HG02943 (cell line): ENCODE data around the gene GBA2.

ENCODE experiments used
- ATAC-seq: cut with Tn5 transposase; IDR thresholded peaks from one replicate; pipeline ENCODE4 v1.9.1; 2021; ENCODE audit warnings: mild to moderate bottlenecking, low read depth, moderate library complexity; ENCODE audit not compliant: unreplicated experiment

The GBA2 gene

DNA sequence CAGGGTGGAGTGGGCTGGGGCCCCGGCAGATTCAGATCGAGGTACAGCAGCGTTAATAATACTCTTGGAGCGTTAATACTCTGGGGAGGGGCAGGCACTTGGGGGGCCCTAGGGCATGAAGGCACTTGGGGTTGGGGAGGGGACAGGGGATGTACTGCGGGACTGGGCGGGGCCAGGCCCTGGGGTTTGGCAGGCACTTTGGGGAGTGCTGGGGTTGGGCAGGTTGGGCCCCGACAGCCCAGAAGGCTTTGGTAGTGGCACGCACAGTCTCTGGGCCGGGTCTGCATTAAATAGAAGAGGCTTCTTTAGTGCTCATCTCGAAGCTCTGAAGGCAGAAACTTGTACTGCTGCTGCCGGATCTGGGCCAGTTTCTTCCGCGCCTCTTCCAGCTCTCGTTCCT lies 51.5 kb downstream of the GBA2 start:
- ATAC-seq, result no peak

DNA sequence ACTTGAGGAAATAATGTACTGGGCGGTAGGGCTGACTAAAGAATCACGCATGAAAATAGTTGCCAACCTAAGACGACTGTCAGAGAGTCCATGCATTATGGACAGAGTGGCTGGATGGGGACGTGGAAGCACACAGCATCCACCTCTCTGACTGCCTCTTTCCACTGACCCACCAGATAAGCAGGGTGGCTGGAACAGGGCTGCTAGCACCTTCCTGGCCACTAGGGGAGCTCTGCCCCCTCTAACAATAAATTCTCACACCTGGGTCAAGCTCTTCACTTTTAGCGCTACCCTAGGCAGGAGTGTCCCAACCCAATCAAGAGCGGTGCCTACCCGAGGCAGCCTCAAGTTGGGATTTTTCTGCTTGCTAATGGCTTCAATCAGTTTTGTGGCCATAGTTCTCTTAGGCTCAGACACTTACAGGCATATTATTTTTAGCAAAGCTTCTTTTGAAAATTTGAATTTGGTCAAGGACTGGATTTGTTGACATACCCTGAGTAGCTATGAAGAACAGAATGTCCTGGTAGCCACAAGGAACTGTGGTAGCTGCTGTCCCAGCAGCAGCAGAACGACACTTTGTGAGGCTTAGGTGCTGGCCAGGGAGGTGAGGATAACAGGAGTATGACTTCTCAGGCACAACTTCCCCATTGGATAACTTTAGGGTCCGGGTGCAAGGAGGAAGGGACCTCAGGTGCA lies 52.4 kb downstream of the GBA2 start:
- no peak for ATAC-seq

DNA sequence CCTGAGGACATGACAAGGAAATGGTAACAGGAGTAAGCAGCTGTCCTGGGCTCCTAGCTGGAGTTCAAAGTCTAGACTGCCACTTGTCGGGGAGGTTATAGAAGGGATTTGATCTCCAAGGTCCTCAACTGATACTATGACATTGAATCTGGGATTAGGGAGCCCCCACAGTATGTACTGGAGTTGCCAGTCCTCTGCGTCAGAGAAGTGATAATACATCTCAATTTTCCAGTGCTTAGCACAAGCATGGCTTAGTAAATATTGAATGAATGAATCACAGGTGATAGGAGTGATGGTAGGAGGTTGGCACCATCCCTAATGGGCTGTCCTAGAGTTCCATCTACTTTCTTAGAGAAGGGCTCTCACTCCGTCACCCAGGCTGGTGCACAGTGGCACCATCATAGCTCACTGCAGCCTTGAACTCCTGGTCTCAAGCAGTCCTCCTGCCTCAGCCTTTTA lies 53.1 kb downstream of the GBA2 start:
- ATAC-seq, result no peak

DNA sequence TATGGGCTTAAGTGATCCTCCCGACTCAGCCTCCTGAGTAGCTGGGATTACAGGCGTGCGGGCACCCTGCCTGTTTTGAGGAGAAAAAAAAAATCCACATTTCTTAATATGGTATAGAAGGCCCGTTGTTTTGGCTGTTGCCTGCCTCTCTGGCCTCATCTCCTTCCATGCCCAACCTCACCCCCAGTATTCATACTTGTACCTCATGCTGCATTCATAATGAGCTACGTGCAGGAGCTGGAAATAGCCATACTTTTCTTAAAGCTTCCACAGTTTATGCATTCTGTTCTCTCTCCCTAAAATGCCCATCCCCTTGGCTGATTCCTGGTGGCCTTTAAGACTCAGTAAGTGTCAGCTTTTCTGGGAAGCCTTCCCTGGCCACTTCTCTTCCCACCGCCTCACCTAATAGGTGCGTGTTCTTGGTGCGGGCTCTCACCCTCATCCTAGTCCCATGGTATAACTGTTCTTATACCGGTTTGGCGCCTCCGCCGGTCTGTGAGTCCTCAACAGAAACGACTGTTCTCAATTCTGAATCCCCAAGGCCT lies 57.2 kb downstream of the GBA2 start:
- no peak for ATAC-seq

DNA sequence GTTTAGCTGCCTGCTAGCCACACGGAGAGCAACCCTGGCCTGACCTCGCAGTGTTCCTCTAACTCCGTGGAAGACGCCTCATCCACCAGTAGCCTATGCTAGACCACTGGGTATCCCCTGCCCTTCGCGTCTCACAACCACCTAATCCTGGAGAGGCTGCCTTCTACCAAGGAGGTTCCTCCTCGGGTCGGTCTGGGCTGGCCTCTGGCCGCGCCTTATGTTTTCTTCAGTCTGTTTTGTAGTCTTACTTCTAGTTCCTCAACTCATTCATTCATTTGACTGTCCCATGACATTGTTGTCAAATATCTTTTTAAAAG lies 57.7 kb downstream of the GBA2 start:
- ATAC-seq, result no peak

DNA sequence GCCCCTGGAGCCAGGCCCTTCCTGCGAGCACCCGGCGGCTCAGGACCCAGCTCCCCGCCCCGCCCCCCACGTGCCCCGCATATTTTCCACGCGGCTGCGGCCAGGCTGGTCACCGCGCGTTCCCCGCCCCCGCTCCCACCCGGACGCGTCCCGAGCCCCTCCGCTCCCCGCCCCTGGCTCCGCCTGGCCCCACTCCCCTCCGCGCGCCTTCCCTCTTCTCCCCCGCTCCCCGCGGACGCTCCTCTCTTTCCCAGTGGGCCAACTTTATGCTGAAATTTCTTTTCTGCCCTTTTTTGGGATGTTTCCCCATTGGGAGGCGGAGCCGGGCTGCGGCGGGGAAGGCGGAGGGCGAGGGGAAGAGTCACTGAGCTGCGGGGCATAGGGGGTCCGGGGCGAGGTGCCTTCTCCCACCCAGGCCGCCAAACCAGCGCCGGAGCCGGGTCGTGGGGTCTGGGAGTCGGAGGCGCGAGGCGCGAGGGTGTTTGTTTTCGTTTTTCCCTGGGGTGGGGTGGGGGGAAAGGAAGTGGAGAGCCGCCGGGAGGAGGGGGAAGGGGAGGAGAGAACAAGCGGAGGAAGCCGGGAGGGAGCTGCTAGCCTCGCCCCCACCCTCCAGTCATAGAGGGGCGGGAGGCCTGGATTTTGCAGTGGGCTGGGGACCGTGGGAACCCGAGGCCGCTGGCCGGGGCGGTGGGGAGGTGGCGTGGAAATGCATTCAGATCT lies 58.3 kb downstream of the GBA2 start:
- no peak for ATAC-seq

DNA sequence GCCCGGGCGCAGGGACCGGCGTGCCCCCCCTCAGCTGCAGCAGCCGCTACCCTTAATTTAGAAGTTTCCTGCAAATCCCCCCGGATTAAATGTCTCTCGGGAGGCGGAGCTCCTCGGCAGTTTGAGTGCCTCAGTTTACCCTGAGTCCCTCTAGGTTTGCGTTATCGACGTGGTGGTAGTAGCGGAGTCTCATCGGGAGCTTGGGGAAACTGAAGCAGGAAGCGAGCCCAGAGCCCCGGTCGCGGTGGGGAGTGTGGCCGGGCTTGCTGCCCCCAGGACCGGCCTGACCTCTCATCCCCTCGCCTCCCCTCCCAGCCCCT lies 58.8 kb downstream of the GBA2 start:
- ATAC-seq, result no peak

DNA sequence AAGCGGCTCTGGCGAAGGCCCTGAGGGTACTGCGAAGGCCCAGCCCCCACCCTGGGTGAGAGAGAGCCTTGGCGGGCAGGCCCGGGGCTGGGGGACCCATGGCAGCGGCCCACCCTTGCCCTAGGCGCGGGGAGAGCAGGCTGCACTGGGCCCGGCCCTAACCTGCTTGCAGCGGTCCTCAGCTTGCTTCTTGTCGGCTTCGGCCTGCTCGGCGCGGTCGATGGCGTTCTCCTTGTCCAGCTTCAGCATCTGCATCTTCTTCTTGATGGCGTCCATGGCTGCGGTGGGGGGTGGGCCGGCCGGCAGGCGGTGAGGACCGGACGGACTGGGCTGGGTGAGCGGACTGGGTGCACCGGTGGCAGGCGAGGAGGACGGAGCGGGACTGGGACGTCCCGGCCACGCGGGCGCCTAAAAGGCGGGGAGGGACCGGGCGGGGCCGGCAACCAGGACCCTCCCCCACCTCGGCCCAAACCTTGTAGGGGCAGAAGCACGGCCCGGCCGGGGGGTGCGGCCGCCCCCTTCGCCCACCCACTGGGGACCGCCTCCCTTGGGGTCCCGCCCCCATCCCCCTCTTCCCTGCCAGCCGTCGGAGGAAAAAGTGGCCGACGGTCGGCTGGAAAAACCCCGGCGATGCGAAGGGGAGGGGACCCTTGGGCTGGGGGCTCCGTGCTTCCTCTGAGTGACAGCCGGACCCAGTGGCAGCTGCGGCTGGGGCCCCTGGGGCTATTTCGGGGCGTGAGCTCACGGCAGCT lies 59.3 kb downstream of the GBA2 start, which contains the start of gene TPM2:
Gene TPM2, minus strand, starts transcription at position 384 of the 752 bp plus-strand sequence. Its CDS starts 108 bp downstream, at position 276.
- ATAC-seq, result no peak

DNA sequence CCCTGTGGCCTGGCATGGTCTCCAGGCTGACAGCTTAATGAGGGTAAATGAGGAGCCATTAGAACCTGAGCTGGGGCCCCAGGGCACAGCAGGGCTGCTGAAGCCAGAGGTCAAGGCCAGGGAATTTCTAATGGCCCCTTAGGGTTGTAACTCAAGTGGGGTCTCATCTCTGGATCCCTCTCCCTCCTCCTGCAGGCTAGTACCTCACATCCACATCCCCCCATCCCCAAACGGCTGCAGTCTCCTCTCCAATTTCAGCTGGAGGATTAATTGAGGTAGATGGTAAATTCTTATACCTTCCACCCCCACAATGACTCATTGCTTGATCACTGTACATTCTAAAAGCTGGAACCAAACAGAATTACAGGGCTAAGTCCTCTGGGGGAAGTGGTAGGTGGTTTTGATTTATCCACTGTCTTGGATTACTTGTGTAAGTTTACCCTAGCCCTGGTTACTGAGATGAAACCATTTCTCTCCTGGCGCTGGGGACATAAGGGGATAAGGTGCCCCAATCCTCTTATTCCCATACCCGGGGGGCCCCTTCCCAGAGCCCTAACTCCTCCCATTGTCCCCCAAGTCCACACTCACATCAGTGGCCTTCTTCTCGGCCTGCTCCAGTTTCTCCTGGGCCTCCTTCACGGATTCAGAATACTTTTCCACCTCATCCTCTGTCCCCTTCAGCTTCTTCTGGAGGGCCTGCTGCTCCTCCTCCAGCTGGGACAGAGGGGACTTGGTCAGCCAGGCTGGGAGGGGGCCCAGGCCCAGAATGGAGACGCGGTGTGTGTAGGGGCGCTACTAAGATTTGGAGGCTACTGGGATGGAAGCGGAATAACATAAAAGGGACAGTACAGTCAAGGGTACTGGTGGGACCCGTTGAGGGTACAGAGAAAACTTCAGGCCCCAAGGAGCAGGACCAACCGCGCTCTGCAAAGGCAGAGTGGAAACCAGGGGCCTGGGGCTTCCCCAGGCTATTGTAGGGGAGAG lies 60.2 kb downstream of the GBA2 start:
- no peak for ATAC-seq

DNA sequence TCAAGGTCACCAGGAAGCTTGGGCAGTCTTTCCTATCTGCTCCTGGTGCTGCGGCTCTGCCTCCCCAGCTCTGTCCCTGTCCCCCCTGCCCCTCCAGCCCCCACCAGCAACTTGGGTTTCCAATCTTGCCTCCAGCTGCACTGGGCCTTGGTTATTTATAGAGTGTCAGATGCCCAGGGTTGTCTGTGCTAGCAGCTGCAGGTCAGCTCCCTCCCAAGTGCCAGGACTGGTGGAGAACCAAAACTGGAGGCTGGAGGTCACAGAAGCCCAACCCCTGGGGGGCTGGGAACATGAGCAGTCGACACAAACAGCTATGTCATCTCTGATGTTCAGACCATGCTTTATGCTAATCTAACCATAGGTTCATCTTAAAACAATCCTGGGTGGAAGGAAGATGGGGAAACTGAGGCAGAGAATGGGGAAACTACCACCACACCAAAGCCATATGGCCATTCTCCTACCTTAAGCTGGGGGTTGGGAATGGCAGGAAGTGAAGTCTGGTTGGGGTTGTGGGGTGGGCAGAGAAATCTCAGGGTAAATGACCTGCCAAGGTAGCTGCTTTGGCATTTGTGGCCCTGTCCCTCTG lies 61.0 kb downstream of the GBA2 start:
- no peak for ATAC-seq

DNA sequence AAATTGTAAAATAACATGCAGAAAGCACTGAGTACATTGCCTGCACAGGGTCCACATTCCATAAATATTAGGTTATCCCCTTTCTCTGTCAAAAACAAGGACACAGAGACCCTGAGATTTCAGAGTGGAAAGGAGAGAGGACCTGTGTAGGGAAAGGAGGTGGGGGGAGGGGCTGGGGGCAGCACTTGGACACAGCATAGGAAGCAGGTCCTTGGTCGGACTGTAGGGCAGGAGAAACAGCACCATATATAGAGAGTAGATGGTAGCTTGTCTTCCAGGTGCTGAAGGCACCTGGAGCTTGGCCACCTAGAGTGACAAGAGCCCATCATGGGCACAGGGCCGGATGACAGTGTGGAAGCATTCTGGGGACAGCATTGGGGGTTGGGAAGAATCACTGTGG lies 61.7 kb downstream of the GBA2 start:
- no peak for ATAC-seq
